C4-2B (cell line): ENCODE data around the gene MYO15A.

Experiments used
- ZFX ChIP-seq: fragments of 450-650 bp; IDR thresholded peaks from 2 replicates; pipeline ENCODE4 v1.6.1; 2017
- TF ChIP-seq, protein P1 (sequence below): fragments of 450-650 bp; conservative IDR thresholded peaks from 2 replicates; pipeline ENCODE4 v1.5.1; 2017; ENCODE audit warnings: mild to moderate bottlenecking

DNA sequence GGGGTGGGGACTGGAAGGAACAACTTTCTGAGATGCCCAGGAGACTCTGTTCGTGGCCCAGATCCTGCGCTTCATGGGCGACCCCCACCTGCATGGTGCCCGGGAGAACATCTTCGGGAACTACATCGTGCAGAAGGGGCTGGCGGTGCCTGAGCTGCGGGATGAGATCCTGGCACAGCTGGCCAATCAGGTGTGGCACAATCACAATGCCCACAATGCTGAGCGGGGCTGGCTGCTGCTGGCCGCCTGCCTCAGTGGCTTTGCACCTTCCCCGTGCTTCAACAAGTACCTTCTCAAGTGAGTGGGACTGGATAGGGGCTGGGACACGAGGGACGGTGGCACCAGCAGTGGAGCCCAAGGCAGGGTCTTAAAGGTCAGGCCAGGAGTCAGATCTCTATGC lies 37.3 kb downstream of the MYO15A start:
- TF ChIP-seq, protein P1, sequence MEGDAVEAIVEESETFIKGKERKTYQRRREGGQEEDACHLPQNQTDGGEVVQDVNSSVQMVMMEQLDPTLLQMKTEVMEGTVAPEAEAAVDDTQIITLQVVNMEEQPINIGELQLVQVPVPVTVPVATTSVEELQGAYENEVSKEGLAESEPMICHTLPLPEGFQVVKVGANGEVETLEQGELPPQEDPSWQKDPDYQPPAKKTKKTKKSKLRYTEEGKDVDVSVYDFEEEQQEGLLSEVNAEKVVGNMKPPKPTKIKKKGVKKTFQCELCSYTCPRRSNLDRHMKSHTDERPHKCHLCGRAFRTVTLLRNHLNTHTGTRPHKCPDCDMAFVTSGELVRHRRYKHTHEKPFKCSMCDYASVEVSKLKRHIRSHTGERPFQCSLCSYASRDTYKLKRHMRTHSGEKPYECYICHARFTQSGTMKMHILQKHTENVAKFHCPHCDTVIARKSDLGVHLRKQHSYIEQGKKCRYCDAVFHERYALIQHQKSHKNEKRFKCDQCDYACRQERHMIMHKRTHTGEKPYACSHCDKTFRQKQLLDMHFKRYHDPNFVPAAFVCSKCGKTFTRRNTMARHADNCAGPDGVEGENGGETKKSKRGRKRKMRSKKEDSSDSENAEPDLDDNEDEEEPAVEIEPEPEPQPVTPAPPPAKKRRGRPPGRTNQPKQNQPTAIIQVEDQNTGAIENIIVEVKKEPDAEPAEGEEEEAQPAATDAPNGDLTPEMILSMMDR = no peak
- TF ChIP-seq ZFX = no peak
